Amygdala (tissue), 56 donors: ENCODE results near the gene PHKB.

ENCODE experiments used
- DNase-seq, 56 donors: peaks; one replicate each; lab custom pipeline; 2025; lab: John Stamatoyannopoulos, UW

Gene PHKB

DNA sequence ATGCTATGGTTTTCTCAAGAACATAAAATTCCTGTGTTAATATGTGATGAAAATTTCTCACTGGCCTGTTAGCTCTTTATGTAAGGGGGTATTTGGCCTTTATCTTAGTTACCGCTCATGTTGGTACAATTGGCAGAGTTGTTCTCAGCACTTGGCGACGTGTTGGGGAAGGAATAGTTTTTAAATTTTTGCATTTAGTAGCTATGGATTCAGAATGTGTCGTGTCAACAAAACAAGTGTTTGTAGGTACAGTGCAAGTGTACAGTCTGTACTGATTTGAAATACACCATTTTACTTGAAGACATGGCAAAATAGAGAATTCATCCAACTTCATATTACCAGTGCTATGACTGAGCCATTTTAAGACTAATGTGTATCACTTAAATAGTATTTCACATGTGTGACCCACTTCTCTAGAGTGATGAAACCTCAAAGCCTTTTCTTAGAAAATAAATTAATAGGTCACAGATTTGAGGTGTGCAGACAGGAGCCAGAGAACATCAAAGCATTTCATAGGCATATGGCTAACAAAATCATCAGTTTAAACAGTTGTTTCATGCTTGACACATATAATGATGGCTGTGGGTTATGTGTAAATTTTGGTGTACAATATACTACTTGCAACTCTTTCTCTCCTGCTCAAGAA, 150.8 kb downstream of the PHKB start:
- DNase-seq, result no peak

DNA sequence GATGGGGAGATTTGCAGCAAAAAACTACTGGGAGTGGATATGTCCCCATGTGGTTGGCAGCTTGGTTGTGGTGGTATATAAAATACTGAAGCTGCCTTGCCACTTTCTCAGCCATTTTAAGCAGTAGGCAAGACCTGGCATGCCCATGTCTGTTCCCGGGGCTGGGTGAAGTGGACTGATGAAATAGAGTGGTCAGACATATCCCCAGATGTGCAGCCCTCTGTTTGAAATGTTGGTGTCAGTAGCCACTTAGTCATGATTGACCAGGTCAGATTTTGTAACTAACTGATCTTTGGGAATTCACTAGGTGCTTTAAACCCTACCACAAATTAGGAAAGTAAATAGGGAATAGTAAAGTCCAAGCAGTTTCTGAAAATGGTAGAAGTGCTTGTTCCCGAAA, 151.6 kb downstream of the PHKB start:
- no peak for DNase-seq

DNA sequence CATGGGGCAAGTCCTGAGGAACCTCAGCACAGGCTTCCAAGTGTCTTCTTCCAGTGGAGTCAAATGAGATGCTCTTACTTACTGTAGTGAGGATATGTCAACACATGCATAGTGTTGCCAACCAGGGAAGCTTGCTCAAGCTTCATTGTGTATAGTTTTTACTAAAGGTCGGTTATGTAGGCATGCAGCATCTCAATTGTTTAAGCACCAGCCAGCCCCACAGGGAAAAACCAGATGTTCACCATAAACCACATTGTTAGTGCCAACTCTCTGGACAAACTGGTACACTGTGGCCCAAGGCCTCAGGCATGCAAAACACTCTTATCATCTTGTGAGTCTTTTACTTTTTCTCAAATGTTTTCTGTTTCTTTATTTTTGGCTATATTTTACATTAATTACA, 152.1 kb downstream of the PHKB start:
- DNase-seq, result no peak

DNA sequence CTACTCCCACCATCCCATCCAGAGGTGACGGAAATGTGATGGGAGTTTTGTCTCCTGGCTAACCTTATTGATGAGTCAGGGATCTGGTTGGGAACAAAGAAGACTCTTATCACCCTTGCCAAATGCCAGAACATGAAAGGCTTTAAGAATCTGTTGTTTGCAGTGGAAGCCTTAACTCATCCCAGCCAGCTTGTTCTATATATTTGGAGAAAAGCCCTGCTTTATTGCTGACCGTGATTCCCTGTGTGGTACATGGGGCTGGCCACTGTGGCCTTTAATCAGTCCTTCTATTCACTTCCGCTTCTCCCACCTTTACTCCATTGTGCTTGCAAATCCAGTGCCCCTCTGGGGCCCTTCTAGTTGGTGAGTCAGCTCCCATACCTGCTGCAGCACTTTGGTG, 156.6 kb downstream of the PHKB start:
- no peak for DNase-seq

DNA sequence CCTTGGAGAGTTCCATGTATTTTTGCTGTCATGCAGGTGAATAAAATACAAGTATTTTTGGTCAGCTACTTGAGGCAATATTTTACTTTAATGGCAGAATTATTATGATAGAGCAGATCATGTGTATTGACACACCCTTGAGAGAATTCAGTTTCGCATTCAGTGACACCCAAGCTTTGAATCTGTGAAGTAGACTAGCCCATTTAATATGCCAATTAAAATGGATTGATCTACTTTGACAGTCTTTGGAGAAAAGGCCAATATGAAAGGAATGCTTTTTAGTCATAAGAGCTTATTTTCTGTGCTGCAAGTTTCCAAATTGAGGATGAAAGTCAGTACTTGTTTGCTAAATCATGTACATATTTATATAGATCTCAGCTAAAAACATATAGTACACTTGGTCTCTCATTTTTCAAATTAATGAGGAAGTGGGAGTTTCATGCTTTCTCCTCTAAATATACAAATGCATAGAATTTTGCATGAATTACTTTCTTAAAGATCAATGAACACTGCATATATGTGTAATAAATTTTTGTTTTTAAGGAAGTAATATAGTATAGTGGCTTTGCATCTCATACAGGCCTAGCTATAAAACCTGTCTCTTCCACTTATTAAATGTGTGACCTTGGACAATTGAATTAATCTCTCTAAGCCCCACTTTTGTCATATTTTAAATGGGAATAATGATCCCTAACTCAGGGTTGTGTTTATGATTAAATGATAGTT, 161.5 kb downstream of the PHKB start:
- no peak for DNase-seq

DNA sequence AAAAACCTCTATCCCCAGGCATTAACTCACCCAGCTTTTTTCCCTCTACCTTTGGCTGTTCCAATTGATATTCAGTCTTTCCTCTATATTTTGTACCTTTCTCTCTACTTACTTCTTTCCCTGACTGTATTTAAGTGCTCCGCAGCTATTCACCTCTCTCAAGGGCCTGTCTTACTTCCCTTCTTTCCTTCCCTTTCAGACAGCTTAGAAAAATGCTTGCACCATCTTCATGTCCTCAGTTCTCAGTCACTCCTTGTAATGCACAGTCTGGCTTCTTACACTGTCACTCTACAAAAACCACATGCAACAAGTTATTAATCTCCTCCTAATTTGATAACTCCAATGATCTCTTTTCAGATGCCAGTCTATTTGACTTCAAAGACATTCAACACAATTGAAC, 163.4 kb downstream of the PHKB start:
- DNase-seq, result no peak

DNA sequence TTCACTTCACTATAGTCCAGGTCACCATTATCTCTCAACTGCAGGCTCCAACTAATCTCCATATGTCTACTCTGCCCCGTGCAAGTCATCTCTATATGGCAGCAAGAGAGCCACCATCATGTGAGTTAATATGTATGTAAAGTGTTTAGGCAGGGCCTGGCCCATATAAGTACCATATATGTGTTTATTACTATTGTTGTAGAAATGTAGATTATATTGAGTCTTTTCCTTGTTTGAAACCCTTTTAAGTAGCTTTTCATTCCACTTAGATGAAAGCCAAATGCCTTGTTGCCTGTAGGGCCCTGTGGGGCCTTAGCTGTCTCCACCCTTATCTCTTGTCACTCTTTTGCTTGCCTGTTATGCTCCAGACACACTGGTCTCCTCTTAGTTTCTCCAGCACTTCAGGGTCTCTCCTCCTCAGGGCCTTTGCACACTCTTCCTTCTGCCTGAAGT, 164.0 kb downstream of the PHKB start:
- no peak for DNase-seq

DNA sequence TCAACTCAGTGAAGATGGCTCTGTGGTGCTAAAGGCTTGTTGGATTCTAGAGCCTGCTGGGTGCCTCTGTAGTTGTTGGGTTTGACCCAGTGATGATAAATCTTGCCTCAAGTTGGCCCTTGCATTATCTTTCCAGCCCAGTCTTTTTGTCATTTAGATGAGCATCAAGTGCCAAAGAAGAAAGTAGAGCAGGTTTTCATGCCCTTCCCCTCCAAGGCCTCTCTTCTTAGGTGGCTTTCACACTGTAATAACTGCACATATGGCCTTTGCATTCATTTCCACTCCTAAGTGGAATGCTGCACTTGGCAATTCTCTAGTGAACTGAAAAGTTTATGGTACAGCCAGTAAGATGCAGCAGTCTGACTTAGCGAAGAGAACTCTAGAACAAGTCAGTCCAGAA, 165.1 kb downstream of the PHKB start:
- no peak for DNase-seq

DNA sequence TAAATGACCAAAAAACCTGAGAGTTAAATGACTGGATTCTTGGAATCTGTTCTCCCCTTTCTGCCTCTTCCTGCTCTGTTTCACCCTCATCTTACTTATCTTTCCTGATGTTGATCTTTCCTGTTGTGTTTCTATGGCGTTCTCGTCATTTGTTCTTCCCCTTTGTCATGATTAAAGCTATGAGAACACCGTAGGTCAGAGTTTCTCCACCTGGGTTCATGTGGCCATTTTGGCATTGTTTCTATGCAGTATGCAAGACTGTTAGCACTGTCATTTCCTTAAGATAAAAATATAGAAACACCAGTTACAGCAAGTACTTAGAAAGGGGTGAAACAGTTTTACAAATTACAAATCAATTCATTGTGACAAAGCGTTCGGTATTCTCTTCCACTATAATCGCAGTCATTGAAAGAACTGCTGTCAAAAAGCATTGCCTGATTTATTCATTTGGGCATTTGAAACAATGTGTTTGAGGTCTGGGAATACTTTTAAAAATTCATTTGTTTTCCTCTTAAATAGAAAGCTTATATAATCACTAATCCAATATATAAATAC, 166.0 kb downstream of the PHKB start:
- no peak for DNase-seq

DNA sequence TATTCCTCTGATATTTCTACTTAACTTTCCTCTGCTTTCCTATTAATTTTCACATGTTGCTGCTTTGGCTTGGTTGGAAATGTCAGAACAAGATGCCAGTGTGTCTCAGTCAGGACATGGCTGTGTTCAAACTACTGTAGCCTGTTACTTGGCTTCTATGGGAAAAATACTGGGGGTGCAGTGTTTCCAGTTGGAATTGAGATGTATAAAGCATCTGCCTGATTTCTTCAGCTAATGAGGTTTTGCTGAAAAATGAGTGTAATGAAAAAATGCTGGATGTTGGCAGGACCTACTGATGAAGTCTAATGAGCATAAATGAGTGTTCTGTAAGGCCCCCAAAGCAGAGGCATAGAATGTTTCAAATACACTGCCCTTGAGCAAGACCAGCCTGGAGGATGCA, 166.6 kb downstream of the PHKB start:
- no peak for DNase-seq

DNA sequence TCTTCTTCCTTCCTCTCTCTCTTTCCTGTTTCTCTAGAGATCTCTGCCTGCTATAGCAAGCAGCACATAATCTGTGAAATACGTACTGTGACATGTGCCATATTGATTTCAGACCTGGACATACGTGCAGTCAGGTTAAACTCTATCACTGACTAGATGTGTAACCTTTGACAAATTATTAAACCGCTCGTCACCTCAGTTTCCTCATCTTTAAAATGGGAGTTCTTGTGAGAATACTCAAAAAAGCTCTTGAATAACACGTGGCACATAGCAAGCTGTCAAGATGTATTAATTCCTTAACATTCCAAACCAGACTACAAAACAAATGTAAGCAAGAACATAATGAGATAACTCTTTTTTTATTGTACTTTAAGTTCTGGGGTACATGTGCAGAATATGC, 170.0 kb downstream of the PHKB start:
- no peak for DNase-seq

DNA sequence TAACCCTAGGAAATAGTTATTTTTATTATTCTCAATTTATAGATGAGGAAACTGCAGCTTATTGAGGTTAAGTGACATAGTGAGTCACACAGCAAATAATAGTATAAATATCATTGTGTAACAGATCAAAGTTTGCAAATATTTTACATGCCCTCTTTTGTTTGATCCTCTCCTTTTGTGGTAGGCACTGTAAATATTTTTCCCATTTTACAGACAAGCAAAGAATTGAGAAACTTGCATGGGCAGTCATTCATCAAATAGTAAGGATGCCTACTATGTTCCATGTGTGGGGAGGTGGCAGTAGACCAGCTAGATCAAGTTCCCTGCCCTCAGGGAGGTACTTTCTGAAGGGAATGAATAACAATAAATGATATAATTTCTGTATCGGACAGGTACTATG, 173.0 kb downstream of the PHKB start:
- no peak for DNase-seq

DNA sequence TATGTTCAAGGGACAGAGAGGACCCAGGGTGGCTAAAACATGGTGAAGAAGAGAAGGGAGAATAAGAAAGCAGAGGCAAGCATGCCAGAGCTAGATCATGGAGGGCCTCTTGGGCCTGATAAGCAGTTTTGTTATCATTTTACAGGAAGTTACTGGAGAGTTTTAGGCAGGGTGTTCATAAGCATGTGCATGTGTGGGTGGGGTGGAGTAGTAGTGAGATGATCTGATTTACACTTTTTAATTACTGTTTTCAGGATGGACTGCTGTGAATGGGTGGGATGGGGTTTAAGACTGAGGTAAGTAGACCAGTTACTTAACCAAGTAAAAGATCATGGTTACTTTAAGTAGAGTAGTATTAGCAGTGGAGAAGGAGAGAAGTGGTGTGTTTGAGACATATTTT, 173.6 kb downstream of the PHKB start:
- DNase-seq, result no peak

DNA sequence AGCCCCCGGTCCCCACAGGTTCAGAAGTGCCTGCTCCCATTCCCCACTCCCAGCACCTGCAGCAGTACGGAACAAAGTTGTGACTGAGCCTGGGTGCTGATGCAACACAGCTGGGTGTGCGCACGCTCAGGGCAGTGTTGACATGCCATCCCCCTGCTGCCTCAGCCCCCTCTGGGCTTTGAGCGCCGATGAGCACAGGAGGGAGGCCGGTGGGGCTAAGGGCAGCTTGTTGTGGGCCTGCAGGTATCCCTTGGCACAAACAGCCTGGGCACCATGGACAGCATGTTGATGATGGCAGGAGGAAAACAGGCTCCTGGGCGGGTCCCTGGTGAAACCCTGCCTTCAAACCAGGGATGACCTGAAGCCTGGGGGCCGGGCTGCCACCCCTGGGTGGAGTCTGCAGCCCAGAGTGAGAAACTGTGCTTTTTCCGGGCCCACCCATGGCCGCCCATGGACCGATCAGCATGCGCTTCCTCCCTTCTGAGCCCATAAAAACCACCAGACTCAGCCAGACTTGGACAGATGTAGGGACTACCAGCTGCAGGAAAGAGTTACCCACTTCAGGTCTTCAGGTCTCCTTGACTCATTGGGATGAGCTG, 175.5 kb downstream of the PHKB start:
- no peak for DNase-seq

DNA sequence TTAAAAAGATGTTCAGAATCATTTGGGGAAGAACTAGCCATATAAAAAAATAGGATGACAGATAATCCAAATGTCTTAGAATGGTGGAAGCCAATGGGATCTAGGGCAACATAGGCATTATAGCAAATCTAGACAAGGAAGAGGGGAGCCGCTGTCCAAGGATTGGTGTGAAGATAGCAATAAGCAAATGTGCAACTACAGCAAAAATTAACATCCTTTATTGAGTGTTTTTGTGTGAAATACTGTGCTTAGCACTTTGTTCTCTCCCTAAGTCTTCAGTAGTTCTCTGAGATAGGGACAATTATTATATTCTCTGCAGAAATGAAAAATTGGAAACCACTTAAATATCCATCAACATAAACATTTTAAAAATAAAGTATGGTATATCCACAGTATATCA, 177.0 kb downstream of the PHKB start:
- no peak for DNase-seq

DNA sequence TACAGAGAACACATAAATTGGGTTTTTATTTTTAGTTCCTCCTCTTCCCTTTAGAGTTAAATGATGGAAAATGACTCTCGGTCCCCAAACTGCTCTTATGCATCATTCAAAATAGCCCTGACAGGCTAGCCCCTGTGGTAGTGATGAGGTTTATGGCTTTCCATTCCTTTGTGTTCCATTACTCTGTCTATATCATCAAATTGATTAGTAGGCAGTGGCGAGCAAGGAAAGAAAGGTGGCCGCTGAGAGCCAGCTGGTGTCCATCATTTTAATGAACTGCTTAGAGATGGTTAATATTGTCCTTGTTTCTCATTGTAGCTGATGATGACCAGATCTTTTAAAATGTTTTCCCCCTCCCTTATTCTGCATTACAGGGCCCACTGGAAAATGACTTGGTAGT, 179.5 kb downstream of the PHKB start:
- DNase-seq, result no peak

DNA sequence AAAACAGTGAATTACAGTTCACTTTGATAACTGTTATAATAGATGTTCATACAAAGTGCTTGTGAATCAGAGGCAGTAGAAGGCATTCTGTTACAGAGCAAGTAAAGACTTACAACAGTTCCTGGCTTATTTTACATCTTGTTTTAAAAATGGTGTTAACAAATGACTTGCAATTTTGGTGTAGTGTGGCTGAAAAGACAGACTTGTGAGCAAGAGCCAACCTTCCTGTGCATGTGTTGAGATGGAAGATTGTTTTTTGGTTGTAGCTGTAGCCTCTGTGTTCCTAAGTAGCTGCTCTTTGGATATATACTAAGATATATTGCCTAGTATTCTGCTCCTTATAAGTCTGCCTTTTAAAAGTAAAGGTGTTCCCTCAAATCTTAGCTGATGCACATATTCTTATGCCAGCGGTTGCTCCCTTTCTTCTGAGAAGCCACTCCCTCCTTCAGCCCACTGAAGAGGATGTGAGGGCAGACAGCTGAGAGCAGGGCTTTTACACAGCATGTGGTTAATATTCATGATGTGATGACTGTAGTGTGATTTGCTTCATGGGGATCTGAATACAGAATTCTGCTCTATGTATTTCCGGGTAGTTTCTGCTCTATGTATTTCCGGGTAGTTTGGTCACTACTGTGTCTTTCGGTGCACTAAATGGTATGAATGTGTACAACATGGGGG, 182.3 kb downstream of the PHKB start:
- no peak for DNase-seq

DNA sequence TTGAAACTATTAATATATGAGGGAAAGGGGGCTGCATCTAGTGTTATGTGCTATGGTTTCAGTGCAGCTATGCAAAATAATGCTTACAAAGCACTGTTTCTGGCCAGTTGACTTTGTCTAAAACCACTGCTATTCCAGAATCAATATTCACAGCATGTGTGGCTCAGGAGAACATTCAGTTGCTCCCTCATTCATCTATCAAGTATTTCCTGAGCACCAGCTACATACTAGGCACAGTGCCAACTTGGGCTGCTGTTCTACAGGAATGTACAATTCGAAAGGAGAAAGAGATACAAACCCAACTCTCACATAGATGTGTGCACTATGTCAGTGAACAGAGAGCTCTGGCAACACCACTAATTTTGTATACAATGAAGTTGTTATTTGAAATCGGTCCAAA, 183.0 kb downstream of the PHKB start:
- DNase-seq, result no peak

DNA sequence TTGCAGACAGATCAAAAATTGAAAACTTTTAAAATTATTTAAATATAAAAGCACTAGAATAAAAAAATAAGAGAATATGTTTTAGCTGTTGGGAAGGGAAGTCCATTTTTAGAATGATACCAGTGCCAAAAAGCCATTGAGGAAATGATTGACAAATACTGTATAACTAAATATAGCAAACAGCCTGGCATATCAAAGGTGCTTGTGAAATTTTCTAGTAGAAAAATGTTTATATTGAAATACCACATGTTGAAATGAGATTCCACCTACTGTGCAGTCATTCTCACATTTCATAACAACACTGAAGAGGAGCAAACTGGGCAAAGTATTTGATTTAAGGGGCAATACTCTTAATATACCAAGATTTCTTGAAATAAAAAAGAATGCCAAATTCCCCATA, 183.5 kb downstream of the PHKB start:
- DNase-seq, result no peak

DNA sequence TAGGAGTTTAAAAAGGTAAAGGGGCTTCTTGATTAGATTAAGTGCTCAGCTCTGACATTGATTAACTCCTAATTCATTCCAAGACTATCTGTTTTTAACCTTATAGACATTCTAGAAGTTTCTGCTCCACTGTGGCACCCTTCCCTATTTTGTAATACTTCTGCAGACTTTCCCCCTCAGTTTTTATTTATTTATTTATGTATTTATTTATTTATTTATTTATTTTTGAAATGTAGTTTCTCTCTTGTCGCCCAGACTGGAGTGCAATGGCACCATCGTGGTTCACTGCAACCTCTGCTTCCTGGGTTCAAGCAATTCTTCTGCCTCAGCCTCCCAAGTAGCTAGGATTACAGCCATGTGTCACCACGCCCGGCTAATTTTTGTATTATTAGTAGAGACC, 185.8 kb downstream of the PHKB start:
- DNase-seq, result no peak

DNA sequence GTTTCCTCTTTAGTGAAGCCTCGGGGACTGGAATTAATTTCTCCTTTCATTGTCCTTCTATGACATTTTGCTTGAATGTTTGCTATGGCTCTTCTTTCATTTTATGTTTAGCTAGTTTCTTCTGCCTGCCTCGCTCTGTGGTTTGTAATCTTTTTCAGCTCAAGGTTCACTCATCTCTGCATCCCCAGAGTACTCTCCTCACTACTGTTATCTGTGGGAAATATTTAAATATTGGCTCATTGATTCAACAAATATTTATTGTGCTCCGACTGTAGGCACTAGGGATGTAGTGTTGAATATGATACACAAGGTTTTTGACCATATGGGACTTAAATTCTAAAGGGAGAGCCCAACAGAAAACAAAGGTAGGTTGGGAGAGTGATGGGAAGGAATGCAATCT, 195.9 kb downstream of the PHKB start:
- DNase-seq, result no peak
